HG03457 (cell line): Measurements from ENCODE around the gene KCTD21.

Source experiments
- ATAC-seq: cut with Tn5 transposase; IDR thresholded peaks from one replicate; pipeline ENCODE4 v1.9.1; 2021; ENCODE audit warnings: moderate number of reproducible peaks; ENCODE audit not compliant: unreplicated experiment

KCTD21 gene

DNA sequence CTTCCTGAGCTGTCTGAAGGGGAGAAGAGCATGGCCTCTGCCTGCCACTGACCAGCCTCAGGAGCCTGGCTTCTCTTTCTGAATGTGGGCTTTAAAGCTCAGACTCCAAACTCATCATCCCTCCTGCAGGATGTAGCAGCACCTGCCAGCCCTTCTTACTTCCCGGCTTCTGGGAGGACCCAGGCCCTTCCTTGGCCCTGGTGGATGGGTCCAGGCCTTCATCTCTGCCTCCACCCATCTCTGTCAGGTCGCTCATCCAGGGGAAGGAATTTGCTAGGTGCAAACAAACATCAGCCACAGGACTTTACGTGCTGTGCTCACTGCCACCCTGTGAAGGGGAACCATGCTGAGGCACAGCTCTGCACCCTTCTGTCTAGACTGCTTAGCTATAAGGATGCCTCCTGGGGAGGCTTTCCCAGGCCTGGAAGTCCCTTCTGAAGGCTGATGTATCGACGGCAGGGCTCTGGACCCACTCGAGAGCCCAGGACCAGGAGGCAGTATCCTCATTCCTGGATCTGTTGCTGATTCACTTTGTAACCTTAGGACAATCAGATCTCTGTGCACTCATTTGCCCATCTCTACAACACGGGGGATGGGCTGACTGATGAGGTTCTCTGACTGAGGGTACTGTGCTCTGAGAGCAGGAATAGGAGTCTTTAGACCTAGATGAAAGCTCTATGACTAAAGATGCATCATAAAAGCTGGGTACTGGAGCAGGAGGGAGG, 31.2 kb upstream of the KCTD21 start:
- ATAC-seq: no peak

DNA sequence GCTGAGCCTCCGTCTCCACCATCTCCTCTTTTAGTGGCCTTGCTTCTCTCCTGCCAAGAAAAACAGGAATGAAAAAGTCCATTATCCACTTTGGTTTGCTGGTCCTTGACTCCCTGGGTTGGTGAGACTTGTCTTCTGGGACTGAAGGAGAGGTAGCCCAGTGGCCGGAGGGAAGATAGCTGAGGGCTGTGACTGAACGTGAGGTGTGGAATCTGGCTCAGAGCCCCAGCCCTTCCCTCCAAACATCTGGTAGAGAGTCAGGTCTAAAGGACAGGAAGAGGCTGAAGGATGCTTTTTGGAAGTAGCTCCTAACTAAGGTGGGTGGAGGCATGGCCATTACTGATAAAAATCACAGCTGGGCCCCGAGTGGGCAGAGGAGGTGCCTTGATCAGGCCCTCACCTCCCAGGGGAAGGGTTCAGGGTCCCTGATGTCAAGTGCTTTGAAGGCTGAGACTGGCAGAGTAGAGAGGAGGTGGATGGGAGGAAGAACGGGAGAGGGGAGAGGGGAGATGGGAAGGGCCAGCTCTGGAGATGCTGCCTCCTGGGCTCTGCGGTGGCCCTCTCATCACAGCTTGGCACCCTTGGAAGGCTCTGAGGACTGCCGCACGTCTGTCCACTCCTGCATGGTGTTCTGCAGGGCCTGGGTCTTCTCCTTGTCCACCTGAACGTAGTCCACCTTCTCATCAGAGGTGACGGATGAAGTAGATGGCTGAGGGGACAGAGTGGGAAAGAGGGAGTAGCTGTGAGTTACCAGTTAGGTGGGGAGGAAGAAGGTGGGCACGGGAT, 30.5 kb upstream of the KCTD21 start:
- ATAC-seq: no peak

DNA sequence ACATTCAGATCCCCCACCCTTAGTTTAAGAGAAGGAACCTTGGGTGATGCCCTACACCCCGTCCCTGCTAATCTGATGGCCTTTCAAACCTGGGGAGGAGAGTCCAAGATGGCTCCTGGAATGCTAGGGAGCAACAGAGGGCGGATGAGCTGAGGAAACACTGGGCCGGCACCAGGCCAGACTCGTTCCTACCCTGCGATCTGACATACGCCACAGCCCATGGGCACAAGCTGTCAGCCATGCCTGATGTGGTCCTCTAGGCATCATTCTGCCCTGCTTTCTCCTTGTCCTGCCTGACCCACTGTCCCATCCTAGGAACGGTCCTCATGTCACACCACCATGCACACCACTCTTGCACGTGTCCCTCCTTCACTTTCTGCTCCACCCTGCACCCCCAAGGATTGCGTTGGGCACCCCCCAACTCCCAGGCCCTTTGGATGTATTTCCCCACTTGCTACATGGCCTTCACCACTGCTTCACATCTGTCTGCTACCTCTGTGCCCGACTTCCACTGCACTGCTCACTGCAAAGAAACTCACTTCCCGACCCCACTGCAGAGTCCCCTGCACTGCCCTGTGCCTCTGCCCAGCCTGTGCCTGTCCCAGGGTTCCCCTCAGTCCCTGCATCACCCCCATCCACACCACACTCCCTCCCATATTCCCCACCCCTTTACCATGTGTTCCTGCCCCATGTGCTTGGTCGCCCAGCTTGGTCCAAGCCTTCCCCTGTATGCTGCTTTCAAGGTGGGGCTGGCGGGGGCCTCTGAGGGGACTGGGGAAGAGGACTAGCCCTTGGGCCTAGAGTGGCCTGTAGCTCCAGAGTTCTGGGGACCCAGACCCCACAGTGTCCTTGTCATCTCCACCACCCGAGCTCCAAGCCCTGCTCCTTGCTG, 29.5 kb upstream of the KCTD21 start:
- ATAC-seq: no peak

DNA sequence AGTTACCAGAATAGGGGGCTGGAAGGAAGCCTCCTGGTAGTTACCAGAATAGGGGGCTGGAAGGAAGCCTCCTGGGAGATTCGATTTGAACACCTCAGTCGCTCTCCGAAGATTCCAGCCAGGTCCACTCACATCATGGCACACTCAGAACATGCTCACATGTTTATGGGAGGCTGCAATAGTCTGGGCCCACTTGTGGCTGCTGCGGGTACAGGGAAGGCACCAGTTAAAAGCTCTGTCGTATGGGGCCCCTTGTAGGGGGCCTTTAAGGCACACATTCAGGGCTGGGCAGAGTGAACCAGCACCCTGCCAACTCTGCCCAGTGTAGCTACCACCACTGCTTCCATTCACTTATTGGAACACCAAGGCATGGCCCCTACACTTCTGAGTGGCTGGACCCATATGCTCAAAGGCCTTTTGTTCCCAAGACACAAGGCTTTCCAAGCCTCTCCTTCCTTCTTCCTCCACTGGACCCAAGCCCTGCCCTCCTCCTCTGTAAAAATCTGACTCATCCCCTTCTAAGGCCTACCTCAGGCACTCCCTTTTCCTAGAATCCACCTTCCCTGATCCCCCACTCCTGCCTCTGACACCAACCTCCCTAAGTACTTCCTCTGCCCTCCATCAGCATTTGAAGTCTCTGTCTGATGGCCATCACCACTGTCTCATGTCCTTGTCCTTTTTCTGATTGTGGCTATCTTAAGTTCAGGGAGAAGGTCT, 28.3 kb upstream of the KCTD21 start:
- no peak for ATAC-seq

DNA sequence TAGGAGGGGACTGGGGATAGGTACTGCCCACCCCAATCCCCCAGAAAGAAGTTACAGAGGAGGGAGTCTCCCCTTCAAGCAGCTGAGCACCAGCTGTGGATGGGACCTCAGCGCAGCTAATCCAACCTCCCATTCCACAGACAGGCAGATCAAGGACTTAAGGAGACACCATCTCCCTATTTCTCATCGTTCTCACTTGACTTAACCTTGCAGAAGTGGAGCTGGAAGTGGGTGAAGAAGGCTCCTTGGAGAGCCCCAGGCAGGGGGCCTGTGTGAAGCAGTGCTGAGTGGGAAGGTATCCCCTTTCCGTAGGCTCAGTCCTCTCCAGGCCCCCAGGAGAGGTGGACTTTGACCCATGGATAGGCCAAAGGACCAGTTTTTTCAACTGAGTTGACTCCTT, 27.6 kb upstream of the KCTD21 start:
- no peak for ATAC-seq

DNA sequence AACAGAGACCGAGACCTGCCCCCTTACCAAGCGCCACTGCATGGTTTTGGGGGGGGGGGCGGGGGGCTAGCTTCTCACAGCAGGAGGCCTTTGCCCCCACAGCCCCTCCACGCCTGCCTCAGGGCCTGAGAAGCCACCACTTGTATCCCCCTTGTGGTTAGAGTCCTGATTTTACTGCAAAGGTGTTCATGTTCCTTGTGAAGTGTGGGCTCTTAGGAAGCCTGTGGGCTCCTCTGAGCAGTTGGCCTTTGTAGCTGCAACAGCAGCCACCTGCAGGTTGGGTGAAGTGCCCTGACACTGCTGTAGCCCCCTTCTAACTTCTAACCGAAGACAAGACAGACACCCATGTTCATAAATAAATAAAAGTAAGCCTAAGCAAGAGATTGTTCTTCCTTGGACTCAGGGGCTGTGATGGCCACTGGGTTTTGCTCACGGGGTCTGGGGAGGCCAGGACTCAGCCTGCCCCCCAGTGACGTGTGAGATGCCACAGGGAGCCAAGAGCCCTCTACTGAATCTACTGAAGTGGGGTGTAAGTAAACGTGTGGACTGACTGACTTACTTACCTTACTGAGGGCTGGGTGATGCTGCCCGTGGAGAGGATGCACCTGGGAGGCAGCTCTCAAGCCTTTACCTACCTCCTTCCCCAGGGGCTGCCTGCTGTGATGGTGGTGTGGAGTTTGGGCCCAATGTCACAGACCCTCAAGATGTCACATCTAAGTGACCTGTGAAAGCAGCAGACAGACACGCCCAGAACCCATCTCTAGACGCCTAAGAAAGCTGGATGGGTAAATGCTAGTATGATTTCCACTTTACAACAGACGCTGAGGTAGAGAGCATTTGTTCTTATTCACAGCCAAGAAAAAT, 26.1 kb upstream of the KCTD21 start:
- ATAC-seq: no peak

DNA sequence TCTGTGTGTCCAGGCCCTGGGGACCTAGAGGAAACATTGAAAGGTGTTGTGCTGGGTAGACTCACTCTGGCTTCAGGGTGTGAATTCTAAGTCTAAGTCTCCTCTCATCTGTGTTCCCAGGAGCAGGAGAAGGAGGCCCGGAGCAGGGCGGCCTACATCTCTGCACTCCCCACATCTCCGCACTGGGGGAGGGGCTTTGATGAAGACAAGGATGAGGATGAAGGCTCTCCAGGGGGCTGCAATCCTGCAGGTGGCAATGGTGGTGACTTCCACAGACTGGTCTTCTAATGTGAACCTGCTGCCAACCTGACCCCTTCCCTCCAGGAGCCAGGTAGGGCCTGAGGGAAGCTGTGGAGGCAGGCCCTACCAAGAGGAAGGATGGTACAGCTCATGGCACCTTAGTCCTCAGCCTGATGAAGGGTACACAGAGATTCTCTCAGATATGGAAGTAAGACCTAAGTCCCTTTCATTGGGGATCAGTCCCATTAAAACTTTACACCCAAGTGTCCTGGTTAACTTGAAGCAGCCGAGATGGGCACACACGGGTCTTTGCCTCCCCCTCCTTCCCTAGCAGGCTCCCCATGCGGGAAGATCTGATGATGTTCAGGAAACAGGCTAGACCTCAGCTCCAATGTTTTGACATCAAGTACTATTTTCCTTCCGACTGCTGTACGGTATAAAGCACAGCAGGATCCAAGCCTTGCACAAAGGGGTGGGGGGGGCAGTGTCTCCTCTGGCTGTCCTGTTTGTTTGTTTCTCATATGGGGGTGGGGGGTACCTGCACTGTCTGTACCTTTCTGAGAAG, 25.3 kb upstream of the KCTD21 start:
- no peak for ATAC-seq

DNA sequence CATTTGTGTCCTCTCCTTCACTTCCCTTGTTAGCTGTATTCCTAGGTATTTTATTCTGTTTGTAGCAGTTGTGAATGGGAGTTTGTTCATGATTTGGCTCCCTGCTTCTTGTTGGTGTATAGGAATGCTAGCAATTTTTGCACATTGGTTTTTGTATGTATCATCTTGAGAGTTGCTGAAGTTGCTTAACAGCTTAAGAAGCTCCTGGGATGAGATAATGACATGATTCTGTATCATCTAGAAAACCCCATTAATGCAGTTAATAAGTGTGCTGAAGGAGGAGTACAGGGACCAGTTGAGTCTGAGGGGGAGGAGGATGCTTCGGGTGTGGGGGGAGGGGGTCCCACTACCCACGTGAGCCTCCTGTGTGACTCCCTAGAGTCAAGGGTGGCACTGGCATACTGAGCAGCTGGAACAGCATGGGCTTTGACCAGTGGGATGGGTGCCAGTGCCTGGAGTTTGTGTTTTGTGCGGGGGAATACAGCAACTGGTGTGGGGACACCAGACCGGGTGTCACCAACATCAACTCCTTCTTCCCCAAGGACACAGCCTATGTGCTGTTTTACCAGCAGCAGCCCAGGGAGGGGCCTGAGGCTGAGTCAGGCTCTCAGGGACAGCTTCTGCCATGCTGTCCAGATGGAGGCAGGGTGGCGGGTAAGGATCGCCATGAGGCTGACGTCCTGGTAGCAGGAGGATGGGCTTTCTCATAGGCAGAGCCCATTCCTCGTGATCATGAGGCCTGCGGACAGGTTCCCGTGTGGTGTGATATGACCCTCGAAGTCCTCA, 24.4 kb upstream of the KCTD21 start:
- no peak for ATAC-seq

DNA sequence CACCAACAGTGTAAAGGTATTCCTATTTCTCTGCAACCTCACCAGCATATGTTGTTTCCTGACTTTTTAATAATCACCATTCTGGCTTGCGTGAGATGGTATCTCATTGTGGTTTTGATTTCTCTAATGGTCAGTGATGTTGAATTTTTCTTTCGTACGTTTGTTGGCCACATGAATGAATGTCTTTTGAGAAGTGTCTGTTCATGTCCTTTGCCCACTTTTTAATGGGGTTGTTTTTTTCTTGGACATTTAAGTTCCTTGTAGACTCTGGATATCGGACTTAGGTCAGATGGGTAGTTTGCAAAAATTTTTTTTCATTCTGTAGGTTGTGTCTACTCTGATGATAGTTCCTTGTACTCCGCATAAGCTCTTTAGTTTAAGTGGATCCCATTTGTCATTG, 23.1 kb upstream of the KCTD21 start:
- no peak for ATAC-seq

DNA sequence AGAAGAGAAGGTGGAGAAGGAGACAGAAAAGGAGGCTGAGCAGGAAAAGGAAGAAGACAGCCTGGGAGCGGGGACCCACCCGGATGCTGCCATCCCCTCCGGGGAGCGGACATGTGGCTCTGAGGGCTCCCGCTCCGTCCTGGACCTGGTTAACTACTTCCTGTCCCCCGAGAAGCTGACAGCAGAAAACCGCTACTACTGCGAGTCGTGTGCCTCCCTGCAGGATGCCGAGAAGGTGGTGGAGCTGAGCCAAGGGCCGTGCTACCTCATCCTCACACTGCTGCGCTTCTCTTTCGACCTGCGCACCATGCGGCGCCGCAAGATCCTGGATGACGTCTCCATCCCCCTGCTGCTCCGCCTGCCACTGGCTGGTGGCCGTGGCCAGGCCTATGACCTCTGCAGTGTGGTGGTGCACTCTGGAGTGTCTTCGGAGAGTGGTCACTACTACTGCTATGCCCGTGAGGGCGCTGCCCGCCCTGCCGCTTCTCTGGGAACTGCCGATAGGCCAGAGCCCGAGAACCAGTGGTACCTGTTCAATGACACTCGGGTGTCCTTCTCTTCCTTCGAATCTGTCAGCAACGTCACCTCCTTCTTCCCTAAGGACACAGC, 21.7 kb upstream of the KCTD21 start:
- no peak for ATAC-seq

DNA sequence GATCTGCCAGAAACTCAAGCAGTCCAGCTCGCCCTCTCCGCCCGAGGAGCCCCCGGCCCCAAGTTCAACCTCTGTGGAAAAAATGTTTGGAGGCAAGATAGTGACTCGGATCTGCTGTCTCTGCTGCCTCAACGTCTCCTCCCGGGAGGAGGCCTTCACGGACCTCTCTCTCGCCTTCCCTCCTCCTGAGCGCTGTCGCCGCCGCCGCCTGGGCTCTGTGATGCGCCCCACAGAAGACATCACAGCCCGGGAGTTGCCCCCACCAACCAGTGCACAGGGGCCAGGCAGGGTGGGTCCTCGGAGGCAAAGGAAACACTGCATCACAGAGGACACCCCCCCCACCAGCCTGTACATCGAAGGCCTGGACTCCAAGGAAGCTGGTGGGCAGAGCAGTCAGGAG, 21.1 kb upstream of the KCTD21 start:
- ATAC-seq: no peak

DNA sequence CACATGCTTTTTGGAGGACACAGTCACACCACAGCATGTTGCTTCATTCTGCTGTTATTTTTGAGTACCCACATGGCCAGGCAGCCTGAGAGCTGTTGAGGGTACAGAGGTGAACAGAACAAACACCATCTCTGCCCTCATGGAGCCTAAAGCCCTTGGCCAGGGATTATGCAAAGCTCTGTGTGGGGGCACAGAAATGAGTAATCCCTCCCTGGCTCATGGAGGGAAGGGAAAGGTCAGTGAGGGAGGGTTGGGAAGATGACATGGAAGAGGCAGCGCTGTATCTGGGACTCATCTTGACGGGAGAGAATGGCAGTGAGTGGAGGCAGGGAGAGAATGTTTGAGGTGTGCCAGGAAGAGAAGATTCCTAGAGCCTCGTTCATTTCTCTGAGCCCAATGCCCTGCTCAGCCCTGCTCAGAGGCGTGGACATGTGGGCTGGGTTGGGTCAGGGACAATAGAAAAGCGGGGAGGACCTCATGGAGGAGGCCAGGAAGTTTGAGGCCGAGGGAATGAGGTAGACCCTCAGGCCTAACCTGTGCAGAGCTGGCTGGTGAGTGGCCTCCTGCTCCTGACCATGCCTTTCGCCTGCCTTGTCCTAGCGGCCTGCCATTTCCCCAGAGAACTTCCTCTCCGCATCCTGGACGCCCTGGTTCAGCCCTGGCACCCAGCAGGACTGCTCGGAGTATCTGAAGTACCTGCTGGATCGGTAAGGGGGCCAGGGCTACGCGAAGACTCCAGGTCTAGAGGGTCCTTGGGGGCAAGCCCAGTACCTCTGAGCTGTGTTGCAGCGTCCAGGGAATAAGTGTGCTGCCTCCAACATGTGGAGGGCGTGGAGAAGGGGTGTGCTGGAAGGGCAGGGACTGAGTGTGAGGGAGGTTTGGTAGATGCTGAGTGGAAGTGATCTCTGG, 20.1 kb upstream of the KCTD21 start:
- no peak for ATAC-seq

DNA sequence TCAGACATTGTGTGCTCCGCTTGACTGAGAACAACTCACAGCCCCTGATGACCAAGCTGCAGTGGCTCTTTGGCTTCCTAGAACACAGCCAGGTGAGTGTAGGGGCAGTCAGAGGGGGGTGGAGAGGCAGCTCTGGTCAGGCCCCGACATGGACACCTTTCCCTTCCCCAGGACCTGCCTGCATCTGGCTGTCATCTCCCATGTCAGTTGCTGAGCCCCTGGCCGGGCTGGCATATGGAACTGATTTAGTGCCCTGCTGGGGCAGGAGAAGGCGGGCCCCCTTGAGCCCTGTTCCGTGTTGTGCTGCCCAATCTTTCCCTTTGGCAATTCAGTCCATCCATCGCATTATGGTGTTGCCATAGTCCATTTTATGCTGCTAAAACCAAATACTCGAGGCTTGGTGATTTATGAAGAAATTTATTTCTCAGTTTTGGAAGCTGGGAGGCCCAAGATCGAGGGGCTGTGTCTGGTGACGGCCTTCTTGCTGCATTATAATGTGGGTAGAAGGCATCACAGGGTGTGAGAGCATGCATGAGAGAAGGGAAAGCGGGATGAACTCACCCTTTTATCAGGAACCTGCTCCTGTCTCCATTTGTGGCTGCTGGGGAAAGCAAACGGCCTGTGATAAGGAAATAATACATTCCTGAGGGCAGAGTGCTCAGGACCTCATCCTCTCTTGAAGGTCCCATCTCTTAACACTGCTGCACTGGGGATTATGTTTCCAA, 19.3 kb upstream of the KCTD21 start:
- no peak for ATAC-seq

DNA sequence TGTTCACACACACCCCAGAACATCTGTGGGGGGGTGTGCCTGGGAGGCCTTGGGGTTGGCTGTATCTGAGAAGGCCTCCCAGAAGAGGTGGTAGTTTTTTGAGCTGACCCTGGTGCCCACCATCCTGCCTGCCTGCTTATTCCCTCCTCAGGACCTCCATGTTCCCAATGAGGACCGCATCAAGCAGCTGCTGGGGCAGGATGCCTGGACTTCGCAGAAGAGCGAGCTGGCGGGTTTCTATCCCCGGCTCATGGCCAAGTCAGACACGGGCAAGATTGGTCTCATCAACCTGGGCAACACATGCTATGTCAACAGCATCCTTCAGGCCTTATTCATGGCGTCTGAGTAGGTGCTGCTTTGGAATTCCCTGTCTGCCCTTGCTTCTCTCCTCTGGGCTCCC, 17.3 kb upstream of the KCTD21 start:
- no peak for ATAC-seq

DNA sequence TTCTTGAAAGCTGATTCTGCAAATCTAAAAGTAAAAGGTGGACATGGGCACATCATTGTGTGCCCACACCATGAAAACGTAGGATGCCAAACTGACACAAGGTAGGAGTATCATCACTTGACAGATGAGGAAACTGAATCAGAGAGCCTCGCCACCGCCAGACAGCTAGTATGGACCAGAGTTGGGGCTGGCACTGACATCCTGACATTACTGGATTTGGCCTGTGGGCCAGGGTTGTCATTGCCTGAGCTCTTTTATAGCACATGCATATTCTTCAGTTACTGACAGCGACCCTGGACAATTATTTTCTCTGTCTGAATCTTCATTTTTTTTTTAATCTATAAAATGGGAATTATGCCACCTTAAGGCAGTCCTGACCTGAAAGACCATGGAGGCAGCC, 16.8 kb upstream of the KCTD21 start:
- ATAC-seq: no peak

DNA sequence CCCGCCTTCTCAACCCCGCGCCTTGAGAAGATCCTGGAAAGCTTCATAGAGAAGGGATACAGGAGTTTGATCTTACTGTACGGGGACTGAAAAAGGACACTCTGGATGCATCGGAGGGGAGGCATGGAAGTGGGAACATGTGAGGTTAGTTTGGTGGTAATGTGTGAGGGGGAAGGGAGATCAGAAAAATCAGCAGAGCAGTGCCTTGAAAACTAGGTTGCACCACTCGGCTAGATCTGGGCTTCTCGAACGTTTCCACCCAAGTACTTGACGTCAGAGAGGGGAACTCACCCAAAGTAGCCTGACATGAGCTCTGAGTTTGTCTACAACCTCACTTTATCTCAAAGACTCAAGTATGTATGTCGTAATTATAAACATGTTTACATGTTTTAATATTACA, 14.8 kb upstream of the KCTD21 start:
- no peak for ATAC-seq
